ENCODE data around the gene PBXIP1.
"Not testable (repeated sequence)": the region's sequence is repeated elsewhere in the genome, so short reads cannot be mapped to it uniquely, and the experiment has no call there.

PBXIP1 gene

DNA sequence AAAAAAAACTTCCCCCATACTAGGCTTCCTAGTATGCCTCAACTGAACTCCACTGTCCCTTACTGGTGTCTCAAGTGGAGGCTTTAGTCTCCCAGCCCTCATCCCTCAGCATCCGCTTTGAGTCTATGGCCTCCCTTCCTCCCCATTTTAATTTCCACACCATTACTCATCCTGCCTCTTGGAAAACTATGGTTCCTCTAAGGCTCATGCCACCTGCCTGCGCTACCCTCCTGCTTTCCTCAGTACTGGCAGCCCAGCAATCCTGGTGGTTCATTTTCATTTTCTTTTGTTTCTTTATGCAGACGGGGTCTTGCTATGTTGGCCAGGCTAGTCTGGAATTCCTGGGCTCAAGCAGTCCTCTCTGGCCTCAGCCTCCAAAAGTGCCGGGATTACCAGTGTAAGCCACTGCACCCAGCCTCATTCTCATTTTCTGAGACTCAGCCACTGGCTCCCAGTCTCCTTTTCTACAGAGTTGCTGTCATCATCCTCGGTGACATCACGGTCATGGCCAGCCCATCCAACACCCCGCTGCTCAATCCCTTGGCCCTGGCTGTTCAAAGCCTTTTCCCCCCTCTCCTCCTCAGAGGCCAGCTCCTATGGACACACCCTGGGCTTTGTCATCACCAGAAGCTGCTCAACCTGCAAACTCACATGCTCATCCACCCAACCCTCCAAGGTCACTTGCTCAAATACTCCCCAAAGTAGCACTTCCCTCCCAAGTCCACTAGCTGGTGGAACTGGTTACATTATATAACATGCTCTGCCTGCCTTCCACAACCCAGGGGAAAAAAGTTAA, 17.1 kb downstream of the PBXIP1 start:
- DNase-seq (ENCODE audit: low read depth in 2 of 3, low spot score in 2 of 3) = no peak

GRCh38 chr1:154937988-154938386, 17.9 kb downstream of the PBXIP1 start:
- DNase-seq (ENCODE audit: low read depth in 2 of 3, low spot score in 2 of 3) = no peak

DNA sequence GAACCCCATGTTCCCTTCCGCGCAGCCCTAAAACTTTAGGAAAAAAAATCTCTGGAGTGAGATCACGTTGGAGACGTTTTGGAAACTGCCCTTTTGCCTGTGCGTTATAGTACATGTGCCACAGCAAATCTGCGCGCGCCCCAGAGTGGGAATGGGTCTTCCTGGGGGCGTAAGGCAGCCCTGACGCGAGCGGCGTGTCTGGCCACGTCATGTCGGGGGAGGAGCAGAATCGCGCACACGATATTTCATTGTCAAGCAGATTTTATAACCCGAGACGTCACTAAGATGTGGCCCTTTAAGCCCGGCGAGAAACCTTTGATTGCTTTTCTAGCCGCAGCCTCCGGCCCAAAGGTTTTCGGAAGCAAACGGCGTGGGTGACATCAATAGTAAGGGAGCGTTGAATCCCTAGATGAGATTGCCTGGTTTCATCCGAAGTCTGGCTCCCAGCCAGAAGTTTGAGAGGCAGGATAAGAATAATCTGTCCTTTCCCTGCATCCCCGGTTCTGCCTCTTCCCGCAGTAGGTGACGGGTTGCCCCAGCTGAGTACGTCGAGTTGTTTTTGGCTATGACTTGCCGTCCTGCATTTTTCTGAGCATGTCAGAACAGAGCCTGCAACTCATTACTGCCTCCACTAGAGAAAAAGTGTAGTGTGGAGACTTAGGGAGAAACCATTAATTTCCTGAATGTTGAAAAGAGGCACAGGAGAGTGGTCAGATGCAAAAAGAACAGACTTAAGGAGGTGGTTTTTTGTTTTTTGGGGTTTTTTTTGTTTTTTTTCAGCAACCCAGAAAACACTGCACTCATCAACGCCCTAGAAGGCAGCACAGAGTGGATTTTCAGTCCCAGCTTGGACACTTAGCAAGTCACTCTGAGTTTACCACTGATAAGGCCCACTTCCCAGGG, 18.6 kb downstream of the PBXIP1 start:
- peak in 2 of 3 experiments; percentile 68 to 75 for DNase-seq (ENCODE audit: low read depth in 2 of 3, low spot score in 2 of 3)

DNA sequence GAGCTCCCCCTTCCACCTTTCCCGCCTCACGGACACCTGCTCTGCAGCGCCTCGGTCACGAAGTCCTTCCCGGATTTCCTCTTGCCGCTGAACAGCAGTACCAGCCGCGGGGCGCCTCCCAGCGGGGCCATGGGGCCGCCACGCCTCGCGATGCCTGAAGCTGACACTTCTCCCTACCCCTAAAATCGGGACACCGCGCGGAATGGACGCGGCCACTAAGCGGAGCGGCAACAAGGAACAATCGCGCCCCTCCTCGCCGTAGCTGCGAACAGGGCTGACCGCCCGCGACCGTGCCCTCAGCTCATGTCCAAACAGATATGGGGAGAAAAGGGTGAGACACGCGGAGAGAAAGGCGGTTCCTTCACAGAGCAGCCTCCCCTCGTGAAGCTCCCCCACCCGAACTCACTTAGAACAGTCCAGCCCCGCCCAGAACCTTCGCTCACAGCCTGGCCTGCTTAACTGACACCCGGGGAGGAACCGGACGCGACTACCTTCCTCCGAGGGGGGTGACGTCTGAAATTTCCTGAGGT, 19.3 kb downstream of the PBXIP1 start, which contains the start of gene PMVK:
PMVK (minus strand) TSS at position 165 of the 530 bp plus-strand sequence; CDS start at position 131, 34 bp downstream.
- peak; percentile 79 to 88 (median 80) for DNase-seq (ENCODE audit: low read depth in 2 of 3, low spot score in 2 of 3)

DNA sequence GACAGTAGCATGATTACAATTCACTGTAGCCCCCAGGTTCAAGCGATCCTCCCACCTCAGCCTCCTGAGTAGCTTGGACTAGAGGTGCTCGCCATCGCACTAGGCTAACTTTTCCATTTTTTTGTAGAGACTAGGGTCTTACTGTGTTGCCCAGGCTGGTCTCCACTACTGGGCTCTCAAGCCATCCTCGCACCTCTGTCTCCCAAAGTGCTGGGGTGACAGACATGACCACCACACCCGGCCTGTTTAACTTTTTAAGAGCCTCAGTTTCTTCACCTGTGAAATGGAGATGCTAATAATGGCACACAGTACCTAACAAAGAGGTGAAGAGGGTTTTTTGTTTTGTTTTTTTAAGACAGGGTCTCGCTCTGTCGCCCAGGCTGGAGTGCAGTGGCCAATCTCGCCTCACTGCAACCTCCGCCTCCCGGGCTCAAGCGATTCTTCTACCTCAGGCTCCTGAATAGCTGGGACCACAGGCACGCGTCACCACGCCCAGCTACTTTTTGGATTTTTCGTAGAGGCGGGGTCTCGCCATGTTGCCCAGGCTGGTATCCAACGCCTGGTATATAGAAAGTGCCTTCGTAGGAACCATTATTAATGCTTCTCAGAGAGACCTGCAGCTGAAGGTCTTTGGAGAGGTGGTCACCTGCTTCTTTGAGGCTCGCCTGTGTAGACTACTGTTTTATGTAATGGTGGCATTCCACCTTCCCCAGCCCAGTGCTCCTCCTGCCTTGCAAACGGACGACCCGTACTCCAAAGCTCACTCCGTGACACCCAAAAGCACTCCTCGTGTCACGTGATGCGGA, 19.9 kb downstream of the PBXIP1 start:
- no peak for DNase-seq (ENCODE audit: low read depth in 2 of 3, low spot score in 2 of 3)

- no peak for DNase-seq (ENCODE audit: low read depth in 2 of 3, low spot score in 2 of 3)
Measured at GRCh38 chr1:154934358-154934948, 21.4 kb downstream of the PBXIP1 start.

DNA sequence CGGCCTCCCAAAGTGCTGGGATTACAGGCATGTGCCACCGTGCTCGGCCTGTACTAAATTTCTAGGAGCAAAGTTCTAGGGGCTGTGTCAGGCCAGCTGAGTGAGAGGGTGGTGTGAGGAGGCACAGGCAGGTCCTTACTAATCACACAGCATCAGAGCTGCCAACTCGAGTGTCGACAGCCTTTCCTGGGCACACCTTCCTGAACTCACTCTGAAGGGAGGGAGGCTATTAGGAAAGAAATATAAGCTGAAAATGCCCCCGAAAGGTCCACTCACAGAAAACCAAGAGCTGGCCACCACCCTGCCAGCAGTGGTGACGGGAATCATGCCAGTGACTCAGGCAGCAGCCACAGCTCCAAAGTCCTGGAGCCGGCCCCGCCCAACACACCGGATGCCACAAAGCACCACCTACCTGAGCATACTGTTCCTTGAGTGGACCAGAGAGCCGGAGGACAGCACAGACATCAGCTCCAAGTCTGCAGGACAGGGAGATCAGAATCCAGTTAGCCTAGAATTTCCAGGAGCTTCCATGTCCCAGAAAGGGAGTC, 23.9 kb downstream of the PBXIP1 start:
- no peak for DNase-seq (ENCODE audit: low read depth in 2 of 3, low spot score in 2 of 3)

GRCh38 chr1:154926201-154926600, 29.7 kb downstream of the PBXIP1 start:
- DNase-seq (ENCODE audit: low read depth in 2 of 3, low spot score in 2 of 3) = no peak

GRCh38 chr1:154925335-154926170, 30.3 kb downstream of the PBXIP1 start:
- DNase-seq (ENCODE audit: low read depth in 2 of 3, low spot score in 2 of 3) = no peak

- DNase-seq (ENCODE audit: low read depth in 2 of 3, low spot score in 2 of 3) = no peak
Measured at GRCh38 chr1:154923695-154924094, 32.2 kb downstream of the PBXIP1 start.

- DNase-seq (ENCODE audit: low read depth in 2 of 3, low spot score in 2 of 3) = no peak
Measured at GRCh38 chr1:154913273-154913672, 42.6 kb downstream of the PBXIP1 start.

DNA sequence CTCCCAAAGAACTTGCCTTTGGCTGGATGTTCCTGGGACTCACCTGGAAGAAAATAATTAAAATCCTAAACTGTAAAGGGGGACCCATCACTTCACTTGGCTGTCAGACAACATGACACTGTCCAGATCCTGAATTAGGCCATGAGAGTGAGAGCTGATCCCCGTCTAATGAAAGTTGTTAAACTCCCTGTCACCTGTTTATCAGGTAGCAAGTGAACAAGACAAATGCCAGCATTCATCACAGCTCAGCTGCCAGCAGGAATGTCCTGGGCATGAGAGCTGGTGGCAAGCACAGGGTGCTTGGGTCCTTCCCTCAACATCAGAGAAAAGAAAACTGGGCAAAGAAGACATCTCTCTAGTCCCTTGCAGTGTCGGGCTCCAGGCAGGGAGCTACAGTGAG, 43.1 kb downstream of the PBXIP1 start:
- DNase-seq (ENCODE audit: low read depth in 2 of 3, low spot score in 2 of 3) = no peak

GRCh38 chr1:154911691-154912550, 44.0 kb downstream of the PBXIP1 start:
- DNase-seq (ENCODE audit: low read depth in 2 of 3, low spot score in 2 of 3) = no peak

DNA sequence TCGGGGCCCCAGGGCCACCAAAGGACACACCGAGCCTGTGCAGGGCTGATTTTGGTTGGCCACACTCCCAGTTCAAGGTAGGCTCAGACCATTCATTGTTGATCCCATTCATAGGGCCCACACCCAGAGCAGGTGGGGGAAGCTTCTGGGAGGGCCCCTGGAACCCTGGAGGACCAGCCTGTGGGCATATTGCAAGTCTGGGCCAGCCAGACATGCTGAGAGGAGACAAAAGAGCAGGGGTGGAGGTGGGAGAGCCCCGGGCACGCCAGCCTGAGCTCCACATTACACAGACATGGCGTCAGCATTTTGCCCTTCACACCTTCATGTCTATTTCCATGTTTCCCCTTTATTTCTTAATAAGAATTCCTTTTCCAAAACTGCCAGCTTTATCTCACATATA, 45.0 kb downstream of the PBXIP1 start:
- no peak for DNase-seq (ENCODE audit: low read depth in 2 of 3, low spot score in 2 of 3)

- DNase-seq (ENCODE audit: low read depth in 2 of 3, low spot score in 2 of 3) = no peak
Measured at GRCh38 chr1:154908937-154909336, 47.0 kb downstream of the PBXIP1 start.

GRCh38 chr1:154908129-154908528, 47.8 kb downstream of the PBXIP1 start:
- not testable (repeated sequence) for DNase-seq (ENCODE audit: low read depth in 2 of 3, low spot score in 2 of 3)

DNA sequence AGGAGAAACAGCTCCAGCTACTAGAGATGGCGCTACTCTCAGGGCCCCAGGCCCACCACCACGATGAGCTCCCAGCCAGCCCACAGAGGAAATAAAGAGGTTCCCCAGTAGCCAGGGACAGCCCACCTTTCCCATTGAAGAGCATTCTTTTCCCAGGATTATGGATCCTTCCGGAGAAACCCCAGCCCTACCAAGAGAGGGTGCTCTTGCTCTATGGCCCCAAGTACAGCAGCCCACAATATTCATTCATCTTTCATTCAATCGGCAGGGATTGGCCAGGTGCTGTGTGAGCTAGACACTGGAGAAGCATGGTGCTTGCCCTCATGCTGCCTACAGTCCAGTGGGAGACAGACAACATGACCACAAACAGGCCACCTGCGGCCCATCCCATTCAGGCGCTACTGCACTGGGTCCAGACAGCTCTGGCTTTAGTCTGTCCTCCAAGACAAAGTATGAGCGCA, 49.2 kb downstream of the PBXIP1 start:
- DNase-seq (ENCODE audit: low read depth in 2 of 3, low spot score in 2 of 3) = no peak

DNA sequence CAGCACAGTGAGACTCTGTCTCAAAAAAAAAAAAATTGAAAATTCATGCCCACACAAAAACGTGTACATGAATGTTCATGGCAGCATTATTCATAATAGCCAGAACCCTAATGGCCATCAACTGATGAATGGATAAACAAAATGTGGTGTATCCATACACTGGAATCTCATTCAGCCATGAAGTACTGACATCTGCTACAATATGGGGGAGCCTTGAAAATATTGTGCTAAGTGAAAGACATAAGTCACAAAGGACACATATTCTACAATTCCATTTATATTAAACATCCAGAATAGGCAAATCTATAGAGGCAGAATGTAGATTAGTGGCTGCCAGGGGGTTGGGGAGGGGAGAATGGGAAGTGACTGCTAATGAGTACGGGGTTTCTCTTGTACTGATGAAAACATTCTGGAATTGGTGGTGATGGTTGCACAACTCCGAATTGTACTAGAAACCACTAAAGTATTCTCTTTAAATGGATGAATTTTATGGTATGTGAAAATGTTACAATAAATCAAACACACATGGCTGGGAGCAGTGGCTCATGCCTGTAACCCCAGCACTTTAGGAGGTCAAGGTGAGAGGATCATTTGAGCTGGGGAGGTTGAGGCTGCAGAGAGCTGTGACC, 52.8 kb downstream of the PBXIP1 start:
- DNase-seq (ENCODE audit: low read depth in 2 of 3, low spot score in 2 of 3) = no peak
